Endothelial cell of umbilical vein (primary cell): ENCODE measurements around the gene CELSR1. TPM values are rescaled to one million over a fixed set of nuclear protein-coding genes. Genes with fewer than 3 reads are reported as not detected.

Experiments
- BruUV-seq: library from RNA; stranded (reverse); fragments of 400-500 nt; replicated peaks from 2 replicates; lab custom pipeline; 2021; lab: Mats Ljungman, UMichigan
- CTCF ChIA-PET: fragments of 300-600, 350-600 bp; sonication (Branson Sonifier 250); formaldehyde crosslinking; loops from one replicate; lab custom pipeline; 2021; ENCODE audit warnings: antibody characterized with exemption, inconsistent platforms; lab: Charles Lee
- POLR2A ChIA-PET: fragments of 300-600, 350-600 bp; sonication (Branson Sonifier 250); formaldehyde crosslinking; loops from one replicate; lab custom pipeline; 2021; ENCODE audit warnings: antibody characterized with exemption, inconsistent platforms; lab: Charles Lee
- DNase-seq: peaks from one replicate; pipeline ENCODE4 v3.0.0-alpha.2; 2011; ENCODE audit warnings: low read depth, low spot score
- FAIRE-seq: peaks from 2 replicates; lab custom pipeline; 2011; peaks lifted over from hg19 to GRCh38; lab: Jason Lieb, UNC
- H2AFZ ChIP-seq: 2 replicates; pipeline ENCODE4 v1.6.0; 2012; ENCODE audit warnings: low read depth, low read length, control low read depth, inconsistent platforms
- H3K27ac ChIP-seq: 2 replicates; pipeline ENCODE4 v1.5.1; 2011; ENCODE audit warnings: low read depth, mild to moderate bottlenecking, control low read depth, low read length, moderate library complexity; ENCODE audit not compliant: insufficient read depth
- H3K27me3 ChIP-seq, 2 experiments: 2 replicates each; pipeline versions ENCODE4 v1.6.0 to v1.6.1; 2011; ENCODE audit warnings: low read length in 2 of 2, mixed read lengths in 1 of 2; ENCODE audit not compliant: control insufficient read depth in 2 of 2, insufficient read depth in 2 of 2
- H3K36me3 ChIP-seq, 2 experiments: 2 replicates in 1 of 2; 3 replicates in 1 of 2; pipeline ENCODE4 v1.5.1; 2011; ENCODE audit warnings: low read length in 2 of 2, mild to moderate bottlenecking in 1 of 2, moderate library complexity in 1 of 2; ENCODE audit not compliant: control insufficient read depth in 2 of 2, insufficient read depth in 2 of 2; ENCODE audit errors: extremely low read depth in 1 of 2
- H3K4me1 ChIP-seq: 3 replicates; pipeline ENCODE4 v1.5.1; 2011; ENCODE audit warnings: mild to moderate bottlenecking, low read length; ENCODE audit not compliant: control insufficient read depth, insufficient read depth; ENCODE audit errors: extremely low read depth
- H3K4me2 ChIP-seq: 2 replicates; pipeline ENCODE4 v1.6.1; 2011; ENCODE audit warnings: low read length, control low read depth, mixed read lengths; ENCODE audit not compliant: insufficient read depth
- H3K4me3 ChIP-seq, 3 experiments: fragments of 200-600 bp in 1 of 3; sonication (generic), shearing (Covaris generic) in 1 of 3; replicated peaks in 1 of 3; 2 replicates each; pipeline ENCODE4 v1.5.1; 2011 to 2016; ENCODE audit warnings: control low read depth in 3 of 3, low read length in 3 of 3, mild to moderate bottlenecking in 2 of 3, inconsistent platforms in 1 of 3, low read depth in 1 of 3, moderate library complexity in 1 of 3; ENCODE audit not compliant: insufficient read depth in 1 of 3
- H3K79me2 ChIP-seq: 2 replicates; pipeline ENCODE4 v1.6.0; 2012; ENCODE audit warnings: low read length, inconsistent platforms; ENCODE audit not compliant: control insufficient read depth, insufficient read depth
- H3K9ac ChIP-seq: replicated peaks from 2 replicates; pipeline ENCODE3; 2011; ENCODE audit warnings: low read length, control low read depth; ENCODE audit not compliant: insufficient read depth; ENCODE audit errors: extremely low read depth
- H3K9me1 ChIP-seq: replicated peaks from 3 replicates; pipeline ENCODE4 v1.6.0; 2011; ENCODE audit warnings: mild to moderate bottlenecking, low read length; ENCODE audit not compliant: control insufficient read depth, insufficient read depth; ENCODE audit errors: extremely low read depth
- H3K9me3 ChIP-seq: replicated peaks from 2 replicates; pipeline ENCODE4 v1.5.1; 2012; ENCODE audit warnings: low read length, inconsistent platforms; ENCODE audit not compliant: control insufficient read depth, insufficient read depth
- H4K20me1 ChIP-seq: replicated peaks from 2 replicates; pipeline ENCODE3; 2011; ENCODE audit warnings: mild to moderate bottlenecking, low read length; ENCODE audit not compliant: control insufficient read depth, insufficient read depth; ENCODE audit errors: extremely low read depth
- EZH2 ChIP-seq: IDR thresholded peaks from 2 replicates; pipeline ENCODE4 v1.6.1; 2012; ENCODE audit warnings: borderline replicate concordance, low read depth, mild to moderate bottlenecking, moderate library complexity, low read length, inconsistent platforms; ENCODE audit not compliant: severe bottlenecking
- JUN ChIP-seq: IDR thresholded peaks from 2 replicates; pipeline ENCODE4 v1.6.1; 2011; ENCODE audit warnings: borderline replicate concordance, low read depth; ENCODE audit not compliant: insufficient read length, insufficient read depth
- MYC ChIP-seq: IDR thresholded peaks from one replicate; pipeline ENCODE4 v1.6.1; 2011; ENCODE audit warnings: mild to moderate bottlenecking, low read depth, low read length
- POLR2AphosphoS5 ChIP-seq: IDR thresholded peaks from 2 replicates; pipeline ENCODE4 v1.6.1; 2012; ENCODE audit warnings: low read depth, mild to moderate bottlenecking, control low read depth, low read length, moderate library complexity; ENCODE audit not compliant: insufficient read depth
- dilution Hi-C: fragments of 300-500 bp; cut with MboI; formaldehyde crosslinking; loops from one replicate; pipeline ENCODE4 v1.15.0; 2019; ENCODE audit warnings: low sequenced_read_pairs; ENCODE audit not compliant: extremely low pct_ligation_motif_present
- intact Hi-C: fragments of 100-400 bp; cut with micrococcal nuclease; formaldehyde crosslinking; loops from one replicate; pipeline ENCODE4 v1.10.0; 2022
- polyA plus RNA-seq, 4 experiments: library from polyadenylated mRNA; depleted of rRNA in 3 of 4; stranded (reverse) in 3 of 4; unstranded in 1 of 4; fragments of >200 nt; gene quantifications; 2 replicates each; pipeline versions ENCODE4 v1.2.1 to v1.2.3, GENCODE V29; 2011 to 2012; ENCODE audit warnings: missing spikeins in 1 of 4
- total RNA-seq: library from RNA; stranded (reverse); gene quantifications from 2 replicates; pipeline ENCODE4 v1.2.3, GENCODE V29; 2021

CELSR1 gene
- total and polyA plus RNA-seq, 2 donors (not counting 3 experiments of a cell fraction or from before 2014, with no cell fraction given) = 3.7 to 5.4 TPM

DNA sequence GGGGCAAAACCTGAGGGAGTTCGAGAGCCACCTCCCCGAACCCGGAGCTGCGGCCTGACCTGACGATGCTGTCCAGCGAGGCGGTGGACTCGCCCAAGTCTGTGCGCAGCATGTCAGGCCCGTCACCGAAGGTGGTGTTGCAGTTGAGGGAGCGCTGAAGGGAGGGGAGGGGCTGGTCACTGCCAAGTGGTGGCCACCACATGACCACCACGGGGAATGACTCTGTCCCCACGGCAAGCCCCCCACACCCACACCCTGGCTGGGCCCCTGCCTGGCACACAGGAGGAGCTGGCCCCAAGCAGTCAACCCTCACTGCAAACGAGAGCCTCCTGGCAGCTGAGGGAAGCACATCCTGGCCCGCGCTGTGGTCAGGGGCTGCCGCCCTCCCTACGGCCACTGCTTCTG lies 171.1 kb downstream of the CELSR1 start:
- DNase-seq (no peak), FAIRE-seq (no peak)
- TF ChIP-seq MYC (no peak), POLR2AphosphoS5 (no peak), EZH2 (no peak)
- Histone ChIP-seq H3K9me1 (no peaks in the 10 kb centered on the region), H3K36me3 (no peaks in the 10 kb centered on the region), H3K4me2 (no peak overlapping the region), H3K27ac (no peak overlapping the region), H3K9ac (no peak overlapping the region), H3K79me2 (no peaks in the 10 kb centered on the region), H3K4me1 (no peaks in the 10 kb centered on the region), H2AFZ (no peak overlapping the region), H3K9me3 (no peaks in the 10 kb centered on the region), H3K4me3 (no peak overlapping the region), H3K27me3 (no peaks in the 10 kb centered on the region), H4K20me1 (no peaks in the 10 kb centered on the region)
- dilution Hi-C loops (no loop called here), intact Hi-C loops (no loop called here)
- CTCF ChIA-PET = interaction anchor here (2.0 to 6.2 kb wide), 2 partner anchors 13 to 174 kb away, joined by 10 to 418 read pairs; partner anchors contain the start of gene CELSR1
- no TSS peak for BruUV-seq
- POLR2A ChIA-PET = no interaction called here

GRCh38 chr22:46365166-46365624 lies 172.2 kb downstream of the CELSR1 start:
- no TSS peak for BruUV-seq
- TF ChIP-seq JUN (no peak), EZH2 (no peak)
- H3K4me2 ChIP-seq = no peak overlapping the region
- H3K79me2 ChIP-seq = no peaks in the 10 kb centered on the region
- intact Hi-C loops (no loop called here), dilution Hi-C loops (no loop called here)
- H2AFZ ChIP-seq = no peak overlapping the region
- POLR2A ChIA-PET = no interaction called here
- H3K9me1 ChIP-seq = no peaks in the 10 kb centered on the region
- CTCF ChIA-PET = interaction anchor here (1.0 to 6.2 kb wide), 2 partner anchors 10 to 175 kb away, joined by 4 to 418 read pairs; partner anchors contain the start of gene CELSR1
- no peaks in the 10 kb centered on the region for H4K20me1 ChIP-seq
- FAIRE-seq = no peak
- H3K27ac ChIP-seq = no peak overlapping the region
- H3K9ac ChIP-seq = no peak overlapping the region
- H3K9me3 ChIP-seq = no peaks in the 10 kb centered on the region
- DNase-seq = no peak
- no peaks in the 10 kb centered on the region for H3K27me3 ChIP-seq
- H3K4me1 ChIP-seq = no peaks in the 10 kb centered on the region
- H3K4me3 ChIP-seq = no peak overlapping the region
- H3K36me3 ChIP-seq = no peaks in the 10 kb centered on the region
